Effector memory CD4-positive, alpha-beta T cell (primary cell): ENCODE data around the gene BCL7C.

Experiments
- DNase-seq, 3 donors: peaks; one replicate each; pipeline ENCODE4 v3.0.0-alpha.2; 2020
- H3K27ac ChIP-seq: 2 replicates; pipeline ENCODE4 v1.7.0; 2013; ENCODE audit warnings: mild to moderate bottlenecking, low read length, moderate library complexity; ENCODE audit not compliant: insufficient read depth, poor library complexity, severe bottlenecking
- H3K27me3 ChIP-seq: replicated peaks from 2 replicates; pipeline ENCODE4 v1.7.0; 2013; ENCODE audit warnings: mild to moderate bottlenecking, low read length; ENCODE audit not compliant: insufficient read depth, control insufficient read depth, poor library complexity, severe bottlenecking
- H3K36me3 ChIP-seq: 2 replicates; pipeline ENCODE4 v1.7.0; 2013; ENCODE audit warnings: mild to moderate bottlenecking, low read length, moderate library complexity; ENCODE audit not compliant: control insufficient read depth, insufficient read depth
- H3K4me1 ChIP-seq: 2 replicates; pipeline ENCODE4 v1.7.0; 2013; ENCODE audit warnings: low read length, mild to moderate bottlenecking; ENCODE audit not compliant: control insufficient read depth, insufficient read depth, poor library complexity, severe bottlenecking
- H3K4me3 ChIP-seq: 2 replicates; pipeline ENCODE4 v1.7.0; 2013; ENCODE audit warnings: low read length, low read depth, mild to moderate bottlenecking; ENCODE audit not compliant: insufficient read depth, poor library complexity, severe bottlenecking
- H3K9me3 ChIP-seq: 2 replicates; pipeline ENCODE4 v1.7.0; 2013; ENCODE audit warnings: mild to moderate bottlenecking, low read length, moderate library complexity; ENCODE audit not compliant: control insufficient read depth

The BCL7C gene

GRCh38 chr16:30904114-30904780, 10.4 kb upstream of the BCL7C start:
- Histone ChIP-seq H3K9me3 (no peaks in the 10 kb centered on the region), H3K27me3 (no peaks in the 10 kb centered on the region), H3K36me3 (no peaks in the 10 kb centered on the region), H3K4me1 (peaks cover 27% of the 10 kb centered on the region), H3K4me3 (no peak overlapping the region), H3K27ac (no peak overlapping the region)
- DNase-seq: no peak

- Histone ChIP-seq H3K4me1 (peaks cover 27% of the 10 kb centered on the region), H3K9me3 (no peaks in the 10 kb centered on the region), H3K27ac (peak overlapping the region; percentile 3), H3K27me3 (no peaks in the 10 kb centered on the region), H3K36me3 (no peaks in the 10 kb centered on the region), H3K4me3 (no peak overlapping the region)
- DNase-seq: no peak
Observed at GRCh38 chr16:30903596-30903995, 9.7 kb upstream of the BCL7C start.

GRCh38 chr16:30903002-30903401, 9.1 kb upstream of the BCL7C start:
- peak overlapping the region; percentile 69 for H3K27ac ChIP-seq
- peak overlapping the region; percentile 59 for H3K4me3 ChIP-seq
- no peak for DNase-seq
- H3K36me3 ChIP-seq: no peaks in the 10 kb centered on the region
- no peaks in the 10 kb centered on the region for H3K9me3 ChIP-seq
- H3K27me3 ChIP-seq: no peaks in the 10 kb centered on the region
- H3K4me1 ChIP-seq: peaks cover 26% of the 10 kb centered on the region

GRCh38 chr16:30902029-30902972, 8.4 kb upstream of the BCL7C start:
- DNase-seq: peak; percentile 19 to 38 (median 25)
- H3K27me3 ChIP-seq: no peaks in the 10 kb centered on the region
- peak overlapping the region; percentile 69 for H3K27ac ChIP-seq
- peaks cover 22% of the 10 kb centered on the region for H3K4me1 ChIP-seq
- no peaks in the 10 kb centered on the region for H3K36me3 ChIP-seq
- no peaks in the 10 kb centered on the region for H3K9me3 ChIP-seq
- H3K4me3 ChIP-seq: peak overlapping the region; percentile 59

- peak overlapping the region; percentile 34 for H3K4me3 ChIP-seq
- H3K36me3 ChIP-seq: no peaks in the 10 kb centered on the region
- no peaks in the 10 kb centered on the region for H3K9me3 ChIP-seq
- H3K4me1 ChIP-seq: peaks cover 25% of the 10 kb centered on the region
- H3K27ac ChIP-seq: no peak overlapping the region
- no peak for DNase-seq
- no peaks in the 10 kb centered on the region for H3K27me3 ChIP-seq
Observed at GRCh38 chr16:30901201-30902028, 7.5 kb upstream of the BCL7C start.

GRCh38 chr16:30900588-30900987, 6.7 kb upstream of the BCL7C start:
- H3K9me3 ChIP-seq: no peaks in the 10 kb centered on the region
- H3K27ac ChIP-seq: no peak overlapping the region
- peaks cover 25% of the 10 kb centered on the region for H3K4me1 ChIP-seq
- DNase-seq: no peak
- no peaks in the 10 kb centered on the region for H3K27me3 ChIP-seq
- H3K4me3 ChIP-seq: no peak overlapping the region
- no peaks in the 10 kb centered on the region for H3K36me3 ChIP-seq

GRCh38 chr16:30899794-30900193, 5.9 kb upstream of the BCL7C start:
- Histone ChIP-seq H3K27me3 (no peaks in the 10 kb centered on the region), H3K4me1 (peaks cover 25% of the 10 kb centered on the region)
- DNase-seq: no peak

GRCh38 chr16:30896889-30897733, 3.2 kb upstream of the BCL7C start:
- no peaks in the 10 kb centered on the region for H3K27me3 ChIP-seq
- H3K4me3 ChIP-seq: no peak overlapping the region
- H3K9me3 ChIP-seq: no peaks in the 10 kb centered on the region
- H3K36me3 ChIP-seq: no peaks in the 10 kb centered on the region
- DNase-seq: peak; percentile 64 to 72 (median 64)
- peaks cover 22% of the 10 kb centered on the region for H3K4me1 ChIP-seq
- H3K27ac ChIP-seq: peak overlapping the region; percentile 54

More at GRCh38 chr16:30899794-30900193, 5.9 kb upstream of the BCL7C start:
- no peak overlapping the region for H3K27ac ChIP-seq
- H3K9me3 ChIP-seq: no peaks in the 10 kb centered on the region
- no peaks in the 10 kb centered on the region for H3K36me3 ChIP-seq
- H3K4me3 ChIP-seq: no peak overlapping the region

GRCh38 chr16:30896261-30896888, 2.5 kb upstream of the BCL7C start, which contains the start of gene CTF1:
Gene CTF1 (plus strand): TSS chr16:30896614. CDS start chr16:30896644, 30 bp downstream.
- peak within 1 kb of the TSS; percentile 54 for H3K27ac ChIP-seq
- no peaks in the 10 kb centered on the region for H3K9me3 ChIP-seq
- peaks cover 2% of the 10 kb centered on the region for H3K36me3 ChIP-seq
- no peak for DNase-seq
- H3K4me3 ChIP-seq: no peak within 1 kb of the TSS
- H3K4me1 ChIP-seq: peaks cover 22% of the 10 kb centered on the region
- H3K27me3 ChIP-seq: no peaks in the 10 kb centered on the region
